ENCODE results near the gene RYR1.
"Not testable (repeated sequence)": the region's sequence is repeated elsewhere in the genome, so short reads cannot be mapped to it uniquely, and the experiment has no call there.

The RYR1 gene

DNA sequence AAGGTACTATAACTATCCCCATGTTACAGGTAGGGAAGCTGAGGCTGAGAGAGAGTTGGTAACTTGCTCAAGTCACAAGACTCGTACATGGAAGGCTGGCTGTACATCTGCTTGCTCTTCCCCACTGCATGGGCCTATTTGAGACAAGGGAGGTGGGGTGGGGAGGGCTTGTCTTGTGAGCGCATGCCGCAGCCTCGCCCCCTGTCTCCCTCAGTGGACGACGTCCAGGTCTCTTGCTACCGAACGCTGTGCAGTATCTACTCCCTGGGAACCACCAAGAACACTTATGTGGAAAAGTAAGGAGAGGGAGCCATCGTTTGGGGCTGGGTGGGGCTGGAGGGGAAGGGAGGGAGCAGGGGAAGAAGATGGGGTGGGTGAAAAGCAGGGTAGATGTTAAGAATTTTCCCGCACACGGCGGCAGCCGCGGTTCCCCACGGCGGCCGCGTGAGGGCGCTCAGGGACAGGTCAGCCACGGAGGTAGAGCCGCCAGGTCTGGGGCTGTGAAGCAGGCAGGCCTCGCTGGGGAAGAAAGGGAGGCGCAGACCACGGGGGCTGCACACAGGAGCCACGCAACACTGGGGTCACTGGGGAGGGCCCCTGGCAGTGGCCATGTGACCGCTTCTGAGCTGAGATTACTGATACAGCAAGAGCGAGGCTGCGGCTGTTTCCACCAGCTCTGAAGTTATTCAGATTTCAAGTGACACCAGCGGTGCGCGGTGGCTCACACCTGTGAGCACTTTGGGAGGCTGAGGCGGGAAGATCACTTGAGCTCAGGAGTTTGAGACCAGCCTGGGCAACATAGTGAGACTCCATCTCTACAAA is 81.5 kb downstream of the RYR1 start:
- peak; percentile 33 for DNase-seq (ENCODE audit: low read depth)
- TF ChIP-seq, protein P1, sequence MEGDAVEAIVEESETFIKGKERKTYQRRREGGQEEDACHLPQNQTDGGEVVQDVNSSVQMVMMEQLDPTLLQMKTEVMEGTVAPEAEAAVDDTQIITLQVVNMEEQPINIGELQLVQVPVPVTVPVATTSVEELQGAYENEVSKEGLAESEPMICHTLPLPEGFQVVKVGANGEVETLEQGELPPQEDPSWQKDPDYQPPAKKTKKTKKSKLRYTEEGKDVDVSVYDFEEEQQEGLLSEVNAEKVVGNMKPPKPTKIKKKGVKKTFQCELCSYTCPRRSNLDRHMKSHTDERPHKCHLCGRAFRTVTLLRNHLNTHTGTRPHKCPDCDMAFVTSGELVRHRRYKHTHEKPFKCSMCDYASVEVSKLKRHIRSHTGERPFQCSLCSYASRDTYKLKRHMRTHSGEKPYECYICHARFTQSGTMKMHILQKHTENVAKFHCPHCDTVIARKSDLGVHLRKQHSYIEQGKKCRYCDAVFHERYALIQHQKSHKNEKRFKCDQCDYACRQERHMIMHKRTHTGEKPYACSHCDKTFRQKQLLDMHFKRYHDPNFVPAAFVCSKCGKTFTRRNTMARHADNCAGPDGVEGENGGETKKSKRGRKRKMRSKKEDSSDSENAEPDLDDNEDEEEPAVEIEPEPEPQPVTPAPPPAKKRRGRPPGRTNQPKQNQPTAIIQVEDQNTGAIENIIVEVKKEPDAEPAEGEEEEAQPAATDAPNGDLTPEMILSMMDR (conservative IDR thresholded peaks at IDR 0.05; ENCODE audit: low read length), result peak; percentile 70
- H3K4me3 ChIP-seq (ENCODE audit: low read length), result no peak overlapping the region

DNA sequence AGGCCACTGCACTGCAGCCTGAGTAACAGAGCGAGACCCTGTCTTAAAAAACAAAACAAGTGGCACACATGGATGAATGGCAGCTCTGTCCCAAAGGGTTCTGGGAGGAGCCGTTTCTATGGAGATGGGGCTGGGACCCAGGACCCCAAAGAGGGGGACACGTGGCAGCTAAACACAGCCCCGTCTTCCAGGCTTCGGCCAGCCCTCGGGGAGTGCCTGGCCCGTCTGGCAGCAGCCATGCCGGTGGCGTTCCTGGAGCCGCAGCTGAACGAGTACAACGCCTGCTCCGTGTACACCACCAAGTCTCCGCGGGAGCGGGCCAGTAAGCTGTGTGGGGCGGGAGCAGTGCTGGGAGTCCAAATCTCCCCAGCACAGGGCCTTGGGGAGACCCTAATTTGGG is 82.4 kb downstream of the RYR1 start:
- TF ChIP-seq, protein P1 (conservative IDR thresholded peaks at IDR 0.05; ENCODE audit: low read length), result no peak
- DNase-seq (ENCODE audit: low read depth), result no peak
- H3K4me3 ChIP-seq (ENCODE audit: low read length), result no peak overlapping the region

DNA sequence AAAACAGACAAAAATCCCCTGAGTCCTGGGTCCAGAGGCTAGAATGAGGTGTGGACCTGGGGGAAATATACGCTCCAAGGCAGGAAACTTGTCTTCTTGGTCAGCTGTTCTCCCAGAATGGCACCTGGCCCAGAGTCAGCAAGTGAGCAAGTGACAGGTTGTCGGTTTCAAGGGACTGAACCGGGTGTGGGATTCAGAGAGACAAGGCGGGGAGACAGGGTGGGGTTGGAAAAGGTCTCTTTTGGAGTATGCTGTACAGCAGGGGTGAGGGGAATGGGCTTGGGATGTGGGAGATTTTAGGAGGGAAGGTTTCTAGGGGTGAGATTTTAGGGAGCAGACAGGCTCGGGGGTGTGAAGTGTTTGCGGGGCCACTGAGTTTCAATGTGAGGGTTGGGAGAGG is 83.3 kb downstream of the RYR1 start:
- TF ChIP-seq, protein P1 (conservative IDR thresholded peaks at IDR 0.05; ENCODE audit: low read length), result no peak
- no peak for DNase-seq (ENCODE audit: low read depth)
- H3K4me3 ChIP-seq (ENCODE audit: low read length), result no peak overlapping the region

DNA sequence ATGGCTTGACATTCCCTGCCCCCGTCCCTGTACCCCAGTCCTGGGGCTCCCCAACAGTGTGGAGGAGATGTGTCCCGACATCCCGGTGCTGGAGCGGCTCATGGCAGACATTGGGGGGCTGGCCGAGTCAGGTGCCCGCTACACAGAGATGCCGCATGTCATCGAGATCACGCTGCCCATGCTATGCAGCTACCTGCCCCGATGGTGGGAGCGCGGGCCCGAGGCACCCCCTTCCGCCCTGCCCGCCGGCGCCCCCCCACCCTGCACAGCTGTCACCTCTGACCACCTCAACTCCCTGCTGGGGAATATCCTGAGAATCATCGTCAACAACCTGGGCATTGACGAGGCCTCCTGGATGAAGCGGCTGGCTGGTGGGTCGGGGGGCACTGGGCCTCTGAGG is 83.8 kb downstream of the RYR1 start:
- TF ChIP-seq, protein P1 (conservative IDR thresholded peaks at IDR 0.05; ENCODE audit: low read length), result no peak
- no peak overlapping the region for H3K4me3 ChIP-seq (ENCODE audit: low read length)
- no peak for DNase-seq (ENCODE audit: low read depth)

DNA sequence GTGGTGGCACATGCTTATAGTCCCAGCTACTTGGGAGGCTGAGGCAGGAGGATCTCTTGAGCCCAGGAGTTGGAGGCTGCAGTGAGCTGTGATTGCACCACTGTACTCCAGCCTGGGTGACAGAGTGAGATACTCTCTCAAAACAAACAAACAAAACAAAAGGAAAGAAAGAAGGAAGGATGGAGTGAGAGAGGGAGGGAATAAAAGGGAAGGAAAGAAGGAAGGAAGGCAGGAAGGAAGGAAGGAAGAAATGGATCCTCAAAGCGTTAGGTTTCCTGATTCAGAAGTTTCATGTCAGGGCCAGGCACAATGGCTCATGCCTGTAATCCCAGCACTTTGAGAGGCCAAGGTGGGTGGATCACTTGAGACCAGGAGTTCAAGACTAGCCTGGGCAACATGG is 84.5 kb downstream of the RYR1 start:
- not testable (repeated sequence) for DNase-seq (ENCODE audit: low read depth); H3K4me3 ChIP-seq (ENCODE audit: low read length)

DNA sequence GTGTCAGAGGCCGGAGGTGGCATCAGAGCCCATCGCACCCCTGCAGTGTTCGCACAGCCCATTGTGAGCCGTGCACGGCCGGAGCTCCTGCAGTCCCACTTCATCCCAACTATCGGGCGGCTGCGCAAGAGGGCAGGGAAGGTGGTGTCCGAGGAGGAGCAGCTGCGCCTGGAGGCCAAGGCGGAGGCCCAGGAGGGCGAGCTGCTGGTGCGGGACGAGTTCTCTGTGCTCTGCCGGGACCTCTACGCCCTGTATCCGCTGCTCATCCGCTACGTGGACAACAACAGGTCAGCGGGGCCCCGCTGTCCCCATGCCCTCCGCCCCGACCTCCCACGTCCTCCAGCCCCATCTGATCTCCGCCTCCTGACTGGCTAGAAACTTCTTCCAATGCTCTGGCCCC is 85.7 kb downstream of the RYR1 start:
- no peak for DNase-seq (ENCODE audit: low read depth)
- TF ChIP-seq, protein P1 (conservative IDR thresholded peaks at IDR 0.05; ENCODE audit: low read length), result no peak
- H3K4me3 ChIP-seq (ENCODE audit: low read length), result no peak overlapping the region

DNA sequence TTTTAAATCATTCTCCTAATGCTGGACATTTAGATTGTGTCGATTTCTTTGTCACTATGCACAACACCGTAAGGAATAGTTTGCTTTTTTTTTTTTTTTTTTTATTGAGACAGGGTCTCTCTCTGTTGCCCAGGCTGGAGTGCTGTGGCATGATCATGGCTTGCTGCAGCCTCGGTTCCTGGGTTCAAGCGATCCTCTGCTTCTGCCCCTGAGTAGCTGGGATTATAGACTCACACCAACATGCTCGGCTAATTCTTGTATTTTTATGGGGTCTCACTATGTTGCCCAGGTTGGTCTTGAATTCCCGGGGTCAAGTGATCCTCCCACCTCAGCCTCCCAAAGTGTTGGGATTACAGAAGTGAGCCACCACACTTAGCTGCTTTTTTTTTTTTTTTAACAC is 86.5 kb downstream of the RYR1 start:
- TF ChIP-seq, protein P1 (conservative IDR thresholded peaks at IDR 0.05; ENCODE audit: low read length), result no peak
- H3K4me3 ChIP-seq (ENCODE audit: low read length), result no peak overlapping the region
- no peak for DNase-seq (ENCODE audit: low read depth)
